NT2/D1 (cell line): Measurements from ENCODE around the gene SLC30A1.

ENCODE experiments used
- SUZ12 ChIP-seq: IDR thresholded peaks from 2 replicates; pipeline ENCODE4 v1.6.1; 2011; ENCODE audit not compliant: insufficient read length, insufficient read depth; ENCODE audit errors: extremely low read depth
- YY1 ChIP-seq: IDR thresholded peaks from 2 replicates; pipeline ENCODE4 v1.6.1; 2011; ENCODE audit not compliant: insufficient read length, insufficient read depth
- ZNF274 ChIP-seq: IDR thresholded peaks from 2 replicates; pipeline ENCODE4 v1.6.1; 2011; ENCODE audit warnings: mild to moderate bottlenecking, low read depth, low read length

GRCh38 chr1:211546543-211546942 lies 32.4 kb downstream of the SLC30A1 start:
- TF ChIP-seq ZNF274 (no peak), YY1 (no peak), SUZ12 (no peak)
